GM23338 (cell line): Measurements from ENCODE around the gene GRN. TPM values are rescaled to one million over a fixed set of nuclear protein-coding genes. Genes with fewer than 3 reads are reported as not detected.
"Not testable (repeated sequence)": the region's sequence is repeated elsewhere in the genome, so short reads cannot be mapped to it uniquely, and the experiment has no call there.

ENCODE experiments used
- ATAC-seq: fragments of 200-7000 bp; cut with Tn5 transposase; 3 replicates; pipeline ENCODE4 v1.9.1; 2020
- DNase-seq: peaks from one replicate; pipeline ENCODE4 v3.0.0-alpha.2; 2015; ENCODE audit warnings: low spot score
- H2AFZ ChIP-seq: fragments of 200-600 bp; sonication (generic); 2 replicates; pipeline ENCODE4 v1.8.0; 2016; ENCODE audit warnings: antibody characterized with exemption, mild to moderate bottlenecking, moderate library complexity
- H3F3A ChIP-seq: fragments of 200-600 bp; sonication (generic); replicated peaks from 2 replicates; pipeline ENCODE4 v1.8.0; 2017; ENCODE audit warnings: antibody characterized with exemption, mixed run types, low read depth
- H3K27ac ChIP-seq: fragments of 200-600 bp; sonication (generic); 2 replicates; pipeline ENCODE4 v1.6.1; 2016; ENCODE audit warnings: low read depth
- H3K27me3 ChIP-seq: fragments of 200-600 bp; sonication (generic); 2 replicates; pipeline ENCODE4 v1.8.0; 2016; ENCODE audit warnings: mild to moderate bottlenecking, mixed run types, moderate library complexity; ENCODE audit not compliant: insufficient read depth
- H3K36me3 ChIP-seq: fragments of 200-600 bp; sonication (generic); 2 replicates; pipeline ENCODE4 v1.8.0; 2016; ENCODE audit warnings: mild to moderate bottlenecking; ENCODE audit not compliant: insufficient read depth
- H3K4me1 ChIP-seq: fragments of 200-600 bp; sonication (generic); 2 replicates; pipeline ENCODE4 v1.8.0; 2016; ENCODE audit warnings: mild to moderate bottlenecking, moderate library complexity; ENCODE audit not compliant: insufficient read depth
- H3K4me2 ChIP-seq: fragments of 200-600 bp; sonication (generic); 2 replicates; pipeline ENCODE4 v1.7.1; 2017; ENCODE audit warnings: mixed run types
- H3K4me3 ChIP-seq: fragments of 200-600 bp; sonication (generic); 2 replicates; pipeline ENCODE4 v1.6.1; 2016; ENCODE audit warnings: mixed run types
- H3K79me2 ChIP-seq: fragments of 200-600 bp; sonication (generic); replicated peaks from 2 replicates; pipeline ENCODE4 v1.8.0; 2017; ENCODE audit warnings: mild to moderate bottlenecking; ENCODE audit not compliant: insufficient read depth
- H3K9me2 ChIP-seq: fragments of 200-600 bp; sonication (generic); 2 replicates; pipeline ENCODE4 v1.8.0; 2017; ENCODE audit not compliant: insufficient read depth
- H4K20me1 ChIP-seq: fragments of 200-600 bp; sonication (generic); replicated peaks from 2 replicates; pipeline ENCODE4 v1.8.0; 2017; ENCODE audit warnings: mild to moderate bottlenecking; ENCODE audit not compliant: insufficient read depth
- H3K27ac Mint-ChIP-seq: 2 replicates; pipeline ENCODE4 v1.8.0; 2020; ENCODE audit warnings: inconsistent platforms, mild to moderate bottlenecking, moderate library complexity, mixed read lengths
- H3K27me3 Mint-ChIP-seq: 3 replicates; pipeline ENCODE4 v1.8.0; 2022; ENCODE audit warnings: low read depth, mild to moderate bottlenecking, moderate library complexity, mixed read lengths, inconsistent platforms; ENCODE audit not compliant: insufficient read depth, poor library complexity
- H3K36me3 Mint-ChIP-seq: 3 replicates; pipeline ENCODE4 v1.8.0; 2021; ENCODE audit warnings: low read depth, mild to moderate bottlenecking, inconsistent platforms, moderate library complexity, mixed read lengths
- H3K4me1 Mint-ChIP-seq: 3 replicates; pipeline ENCODE4 v1.8.0; 2020; ENCODE audit warnings: mild to moderate bottlenecking, inconsistent platforms, mixed read lengths
- H3K4me3 Mint-ChIP-seq: 3 replicates; pipeline ENCODE4 v1.8.0; 2021; ENCODE audit warnings: moderate library complexity, mild to moderate bottlenecking, inconsistent platforms, mixed read lengths
- H3K9me3 Mint-ChIP-seq: 3 replicates; pipeline ENCODE4 v1.8.0; 2020; ENCODE audit warnings: moderate library complexity, mild to moderate bottlenecking, inconsistent platforms, mixed read lengths
- CREB1 ChIP-seq: fragments of 250-450 bp; sonication (Bioruptor Pico); IDR thresholded peaks from 2 replicates; pipeline ENCODE4 v1.5.0; 2020; ENCODE audit warnings: low read depth, mild to moderate bottlenecking, moderate library complexity
- EZH2 ChIP-seq: fragments of 200-600 bp; sonication (generic); IDR thresholded peaks from one replicate; pipeline ENCODE4 v1.8.0; 2017; ENCODE audit warnings: antibody characterized with exemption, mild to moderate bottlenecking, low read depth; ENCODE audit not compliant: unreplicated experiment
- EZH2phosphoT487 ChIP-seq: fragments of 200-600 bp; sonication (generic); IDR thresholded peaks from one replicate; pipeline ENCODE4 v1.8.1; 2018; ENCODE audit warnings: antibody characterized with exemption; ENCODE audit not compliant: unreplicated experiment
- REST ChIP-seq: IDR thresholded peaks from one replicate; pipeline ENCODE4 v1.6.1; 2018; ENCODE audit warnings: antibody characterized with exemption; ENCODE audit not compliant: unreplicated experiment
- ZNF114 ChIP-seq: fragments of 250-450 bp; sonication (Bioruptor Pico); IDR thresholded peaks from 2 replicates; pipeline ENCODE4 v1.5.0; 2020; ENCODE audit warnings: mild to moderate bottlenecking, moderate library complexity
- ZNF462 ChIP-seq: fragments of 250-450 bp; sonication (Bioruptor Pico); IDR thresholded peaks from 2 replicates; pipeline ENCODE4 v1.5.0; 2020; ENCODE audit warnings: mild to moderate bottlenecking, moderate library complexity
- polyA plus RNA-seq: library from polyadenylated mRNA; unstranded; fragments of >200 nt; fragmentation: Nextera tagmentation; extraction: Ambion mirVana; gene quantifications from 2 replicates; pipeline ENCODE4 v1.2.1, GENCODE V29; 2016
- total RNA-seq: library from RNA; depleted of rRNA; stranded (reverse); fragments of >200 nt; shearing (Covaris generic); gene quantifications from 2 replicates; pipeline ENCODE4 v1.2.3, GENCODE V29; 2014

Gene GRN
- total and polyA plus RNA-seq, 2 experiments from 2014 or later: 101 to 216 TPM

DNA sequence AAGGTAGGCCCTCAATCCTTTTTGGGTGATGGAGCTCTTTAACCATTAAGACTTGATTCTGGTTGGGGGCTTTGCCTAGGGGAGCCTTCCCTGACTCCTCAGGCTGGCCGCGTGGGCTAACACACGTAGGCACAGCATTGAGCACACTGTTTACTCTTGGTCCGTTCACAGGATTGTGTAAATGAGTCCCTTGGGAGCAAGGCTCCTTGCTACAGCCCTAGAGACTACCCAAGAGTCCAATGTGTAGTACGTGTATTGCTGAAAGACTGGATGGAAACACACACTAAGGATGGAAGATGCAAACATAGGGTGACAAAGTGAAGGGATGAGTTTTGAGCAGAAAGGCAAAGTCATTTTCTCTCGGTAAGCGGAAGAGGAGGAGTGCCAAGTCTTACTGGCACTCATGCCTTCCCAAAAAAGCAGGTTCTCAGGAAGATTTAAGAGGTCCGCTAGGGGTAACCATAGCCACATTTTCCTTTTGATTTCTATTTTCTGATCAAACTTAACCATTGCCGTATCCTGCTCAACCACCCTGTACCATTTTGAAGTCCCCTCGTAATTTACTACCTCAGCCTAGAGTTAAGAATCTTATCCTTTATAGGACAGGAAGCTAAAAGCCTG lies 45.3 kb downstream of the GRN start (continued):
- TF ChIP-seq ZNF462 (CRISPR knock-in tag) (no peak), REST (no peak), EZH2 (no peak), CREB1 (no peak), EZH2phosphoT487 (no peak), ZNF114 (CRISPR knock-in tag) (no peak)

DNA sequence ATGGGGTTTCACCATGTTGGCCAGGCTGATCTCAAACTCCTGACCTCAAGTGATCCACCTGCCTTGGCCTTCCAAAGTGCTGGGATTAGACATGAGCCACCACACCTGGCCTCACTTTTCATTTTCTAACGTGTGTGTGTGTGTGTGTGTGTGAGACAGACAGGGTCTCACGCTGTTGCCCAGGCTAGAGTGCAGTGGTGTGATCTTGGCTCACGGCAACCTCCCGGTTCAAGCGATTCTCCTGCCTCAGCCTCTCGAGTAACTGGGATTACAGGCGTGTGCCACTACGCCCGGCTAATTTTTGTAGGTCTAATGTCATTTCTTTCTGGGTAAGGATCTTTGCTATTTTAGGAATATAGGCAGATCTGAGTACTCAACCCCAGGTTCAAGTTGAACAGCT lies 49.0 kb downstream of the GRN start:
- not testable (repeated sequence) for H3K27me3 ChIP-seq, H3K9me2 ChIP-seq, H3K27me3 Mint-ChIP-seq, H3K36me3 ChIP-seq, H3K4me1 ChIP-seq, H3K79me2 ChIP-seq, H4K20me1 ChIP-seq, H3K4me2 ChIP-seq, H3K4me3 Mint-ChIP-seq, H3F3A ChIP-seq, DNase-seq, H2AFZ ChIP-seq, H3K9me3 Mint-ChIP-seq, H3K27ac Mint-ChIP-seq, H3K4me3 ChIP-seq
- H3K27ac ChIP-seq: peak overlapping the region; percentile 69
- peak; percentile 15 for ATAC-seq
- H3K4me1 Mint-ChIP-seq: peaks cover 12% of the 10 kb centered on the region
- peaks cover 16% of the 10 kb centered on the region for H3K36me3 Mint-ChIP-seq
